Ramos (cell line): ENCODE measurements around the gene CLDN1.
"Not testable (repeated sequence)": the region's sequence is repeated elsewhere in the genome, so short reads cannot be mapped to it uniquely, and the experiment has no call there.

ENCODE experiments used
- in situ Hi-C: fragments of 300-500 bp; cut with MboI; formaldehyde crosslinking; loops from one replicate; pipeline ENCODE4 v1.14.3; 2022; ENCODE audit warnings: low sequenced_read_pairs; ENCODE audit not compliant: unreplicated experiment

Gene CLDN1

GRCh38 chr3:190301591-190301990 is 20.7 kb downstream of the CLDN1 start:
- in situ Hi-C loops: no loop called here

- in situ Hi-C loops: no loop called here
These were observed 22.3 kb downstream of the CLDN1 start for GRCh38 chr3:190299969-190300368.

GRCh38 chr3:190294030-190294429 is 28.2 kb downstream of the CLDN1 start:
- in situ Hi-C loops: no loop called here

GRCh38 chr3:190293621-190294020 is 28.6 kb downstream of the CLDN1 start:
- in situ Hi-C loops: no loop called here

GRCh38 chr3:190291994-190292584 is 30.2 kb downstream of the CLDN1 start:
- in situ Hi-C loops: no loop called here

GRCh38 chr3:190289989-190290388 is 32.3 kb downstream of the CLDN1 start:
- in situ Hi-C loops: no loop called here

GRCh38 chr3:190288836-190289235 is 33.4 kb downstream of the CLDN1 start:
- in situ Hi-C loops: no loop called here

- in situ Hi-C loops: no loop called here
These were observed 36.2 kb downstream of the CLDN1 start for GRCh38 chr3:190286014-190286413.

GRCh38 chr3:190281308-190282051 is 40.8 kb downstream of the CLDN1 start:
- in situ Hi-C loops: no loop called here

GRCh38 chr3:190279690-190280089 is 42.6 kb downstream of the CLDN1 start:
- in situ Hi-C loops: no loop called here

GRCh38 chr3:190272747-190273146 is 49.5 kb downstream of the CLDN1 start:
- in situ Hi-C loops: no loop called here

- in situ Hi-C loops: no loop called here
These were observed 53.1 kb downstream of the CLDN1 start for GRCh38 chr3:190269101-190269500.

GRCh38 chr3:190267464-190267863 is 54.8 kb downstream of the CLDN1 start:
- in situ Hi-C loops: not testable (repeated sequence)

- in situ Hi-C loops: no loop called here
These were observed 55.3 kb downstream of the CLDN1 start for GRCh38 chr3:190266913-190267290.

- in situ Hi-C loops: no loop called here
These were observed 55.9 kb downstream of the CLDN1 start for GRCh38 chr3:190266265-190266912.

- in situ Hi-C loops: no loop called here
These were observed 56.5 kb downstream of the CLDN1 start for GRCh38 chr3:190265796-190266195.

GRCh38 chr3:190265126-190265525 is 57.1 kb downstream of the CLDN1 start:
- in situ Hi-C loops: no loop called here

GRCh38 chr3:190261740-190262139 is 60.5 kb downstream of the CLDN1 start:
- in situ Hi-C loops: no loop called here

- in situ Hi-C loops: no loop called here
These were observed 61.2 kb downstream of the CLDN1 start for GRCh38 chr3:190261015-190261414.

GRCh38 chr3:190260301-190260700 is 61.9 kb downstream of the CLDN1 start:
- in situ Hi-C loops: no loop called here

- in situ Hi-C loops: no loop called here
These were observed 63.6 kb downstream of the CLDN1 start for GRCh38 chr3:190258634-190259033.
